ENCODE data around the gene KIRREL3.

The KIRREL3 gene

GRCh38 chr11:126732981-126733380 lies 267.6 kb downstream of the KIRREL3 start:
- DNase-seq: no peak

GRCh38 chr11:126731576-126732142 lies 268.9 kb downstream of the KIRREL3 start:
- no peak for DNase-seq

GRCh38 chr11:126727381-126727780 lies 273.2 kb downstream of the KIRREL3 start:
- DNase-seq: no peak

- no peak for DNase-seq
Measured at GRCh38 chr11:126725521-126725920, 275.0 kb downstream of the KIRREL3 start.

GRCh38 chr11:126725043-126725442 lies 275.5 kb downstream of the KIRREL3 start:
- DNase-seq: no peak

- DNase-seq: no peak
Measured at GRCh38 chr11:126723665-126724045, 276.9 kb downstream of the KIRREL3 start.

GRCh38 chr11:126722956-126723664 lies 277.5 kb downstream of the KIRREL3 start:
- no peak for DNase-seq

- no peak for DNase-seq
Measured at GRCh38 chr11:126722006-126722736, 278.4 kb downstream of the KIRREL3 start.

GRCh38 chr11:126720539-126721235 lies 279.9 kb downstream of the KIRREL3 start:
- DNase-seq: no peak

- no peak for DNase-seq
Measured at GRCh38 chr11:126719740-126720139, 280.8 kb downstream of the KIRREL3 start.

GRCh38 chr11:126718276-126718675 lies 282.3 kb downstream of the KIRREL3 start:
- DNase-seq: no peak

- DNase-seq: peak; percentile 30
Measured at GRCh38 chr11:126716456-126717083, 284.0 kb downstream of the KIRREL3 start.

GRCh38 chr11:126713806-126714205 lies 286.8 kb downstream of the KIRREL3 start:
- DNase-seq: no peak

- no peak for DNase-seq
Measured at GRCh38 chr11:126711977-126712625, 288.5 kb downstream of the KIRREL3 start.

GRCh38 chr11:126710804-126711399 lies 289.7 kb downstream of the KIRREL3 start:
- DNase-seq: no peak

- no peak for DNase-seq
Measured at GRCh38 chr11:126707498-126707897, 293.1 kb downstream of the KIRREL3 start.

GRCh38 chr11:126704096-126704495 lies 296.5 kb downstream of the KIRREL3 start:
- DNase-seq: no peak

- no peak for DNase-seq
Measured at GRCh38 chr11:126703662-126704061, 296.9 kb downstream of the KIRREL3 start.

- DNase-seq: no peak
Measured at GRCh38 chr11:126702987-126703386, 297.6 kb downstream of the KIRREL3 start.

- DNase-seq: no peak
Measured at GRCh38 chr11:126702165-126702720, 298.3 kb downstream of the KIRREL3 start.

- no peak for DNase-seq
Measured at GRCh38 chr11:126701520-126701897, 299.1 kb downstream of the KIRREL3 start.
